ENCODE results near the gene ERC1.

Gene ERC1

GRCh38 chr12:1474574-1475153 is 483.6 kb downstream of the ERC1 start:
- H3K9me3 ChIP-seq (ENCODE audit: control insufficient read depth, insufficient read depth, low read depth, low read length): peaks cover 9% of the 10 kb centered on the region
- H3K4me3 ChIP-seq (ENCODE audit: low read depth, low read length): no peak overlapping the region
- no peaks in the 10 kb centered on the region for H3K36me3 ChIP-seq (ENCODE audit: control insufficient read depth, insufficient read depth, low read length)
- no peak overlapping the region for H3K9ac ChIP-seq (ENCODE audit: low read length)
- H3K4me1 ChIP-seq (ENCODE audit: control insufficient read depth, insufficient read depth, low read length): peaks cover 15% of the 10 kb centered on the region
- H3K27me3 ChIP-seq (ENCODE audit: control insufficient read depth, insufficient read depth, low read length): no peaks in the 10 kb centered on the region
- no peak overlapping the region for H3K27ac ChIP-seq (ENCODE audit: low read depth, low read length)

- no peaks in the 10 kb centered on the region for H3K9me3 ChIP-seq (ENCODE audit: control insufficient read depth, insufficient read depth, low read depth, low read length)
- no peak overlapping the region for H3K27ac ChIP-seq (ENCODE audit: low read depth, low read length)
- H3K4me1 ChIP-seq (ENCODE audit: control insufficient read depth, insufficient read depth, low read length): peaks cover 4% of the 10 kb centered on the region
- H3K36me3 ChIP-seq (ENCODE audit: control insufficient read depth, insufficient read depth, low read length): no peaks in the 10 kb centered on the region
- no peak overlapping the region for H3K9ac ChIP-seq (ENCODE audit: low read length)
- no peak overlapping the region for H3K4me3 ChIP-seq (ENCODE audit: low read depth, low read length)
- H3K27me3 ChIP-seq (ENCODE audit: control insufficient read depth, insufficient read depth, low read length): no peaks in the 10 kb centered on the region
Measured at GRCh38 chr12:1479645-1480044, 488.6 kb downstream of the ERC1 start.

DNA sequence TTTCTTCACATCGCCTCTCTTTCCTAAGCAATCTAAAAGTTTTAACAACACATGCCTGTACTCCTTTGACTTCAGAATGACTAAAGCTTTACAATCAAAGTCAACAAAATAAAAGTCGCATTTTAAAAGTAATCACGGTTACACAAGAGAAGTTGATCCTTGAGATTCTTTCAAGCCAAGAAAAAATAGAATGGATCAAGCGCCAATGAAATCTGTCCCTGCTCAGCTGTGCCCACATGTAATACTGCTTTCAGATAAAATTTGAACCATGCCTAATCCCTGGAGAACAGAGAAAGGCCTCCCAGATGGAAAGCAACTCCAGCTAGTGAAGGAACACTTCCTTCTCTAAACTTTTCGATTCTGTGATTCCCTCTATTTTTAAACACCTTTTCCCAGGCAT is 490.3 kb downstream of the ERC1 start:
- H3K4me3 ChIP-seq (ENCODE audit: low read depth, low read length): no peak overlapping the region

DNA sequence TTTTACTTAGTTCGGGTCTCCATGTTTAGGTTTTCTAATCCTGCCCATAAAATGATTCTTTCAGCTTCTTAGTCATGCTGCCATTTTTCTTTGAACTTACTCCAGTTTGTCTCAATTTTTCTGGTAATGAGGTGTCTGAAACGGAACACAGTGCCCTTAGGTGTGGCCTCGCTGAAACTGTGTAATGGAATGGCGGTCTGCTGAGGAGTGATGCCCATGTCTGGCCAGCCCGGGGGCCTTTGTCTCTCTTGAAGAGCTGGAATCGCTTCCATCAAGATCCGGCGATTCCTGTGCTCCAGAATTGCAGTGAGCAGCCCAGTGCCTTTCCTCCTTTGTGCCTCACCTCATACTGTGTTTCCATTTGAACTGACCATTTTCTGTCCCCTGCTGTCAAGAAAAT is 490.9 kb downstream of the ERC1 start:
- Histone ChIP-seq H3K4me3 (ENCODE audit: low read depth, low read length) (no peak overlapping the region), H3K4me1 (ENCODE audit: control insufficient read depth, insufficient read depth, low read length) (no peaks in the 10 kb centered on the region), H3K36me3 (ENCODE audit: control insufficient read depth, insufficient read depth, low read length) (no peaks in the 10 kb centered on the region), H3K9ac (ENCODE audit: low read length) (no peak overlapping the region), H3K27ac (ENCODE audit: low read depth, low read length) (no peak overlapping the region), H3K9me3 (ENCODE audit: control insufficient read depth, insufficient read depth, low read depth, low read length) (no peaks in the 10 kb centered on the region), H3K27me3 (ENCODE audit: control insufficient read depth, insufficient read depth, low read length) (no peaks in the 10 kb centered on the region)

More for the DNA sequence above, 490.3 kb downstream of the ERC1 start:
- no peak overlapping the region for H3K9ac ChIP-seq (ENCODE audit: low read length)
- no peaks in the 10 kb centered on the region for H3K9me3 ChIP-seq (ENCODE audit: control insufficient read depth, insufficient read depth, low read depth, low read length)
- H3K4me1 ChIP-seq (ENCODE audit: control insufficient read depth, insufficient read depth, low read length): no peaks in the 10 kb centered on the region
- no peak overlapping the region for H3K27ac ChIP-seq (ENCODE audit: low read depth, low read length)
- H3K27me3 ChIP-seq (ENCODE audit: control insufficient read depth, insufficient read depth, low read length): no peaks in the 10 kb centered on the region
- H3K36me3 ChIP-seq (ENCODE audit: control insufficient read depth, insufficient read depth, low read length): no peaks in the 10 kb centered on the region

DNA sequence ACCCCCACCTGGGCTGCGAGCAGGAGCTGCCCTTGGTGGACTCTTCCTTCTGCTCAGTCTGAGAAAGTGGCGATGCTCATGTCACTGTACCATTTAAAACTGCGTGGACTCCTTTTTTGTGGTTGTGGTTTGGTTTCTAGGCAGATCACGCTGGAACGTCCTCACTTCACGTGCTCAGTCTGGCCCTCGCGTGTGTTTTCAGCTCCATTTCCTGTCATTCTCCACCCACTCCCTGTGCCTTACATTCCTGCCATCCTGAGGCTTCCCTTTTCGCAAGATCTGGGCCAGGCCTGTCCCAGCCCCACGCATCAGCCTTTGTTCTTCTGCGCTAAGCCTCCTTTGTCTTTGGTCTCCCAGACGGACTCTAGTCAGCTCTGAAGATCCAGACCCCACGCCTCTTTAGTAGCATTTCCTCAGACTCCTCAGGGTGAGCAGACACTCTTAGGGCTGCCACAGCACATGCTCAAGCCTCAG is 497.9 kb downstream of the ERC1 start:
- Histone ChIP-seq H3K27ac (ENCODE audit: low read depth, low read length) (peak overlapping the region; percentile 5; the same call in 1 of the 2 replicates), H3K4me1 (ENCODE audit: control insufficient read depth, insufficient read depth, low read length) (peaks cover 17% of the 10 kb centered on the region; the same call in 1 of the 2 replicates), H3K9ac (ENCODE audit: low read length) (peak overlapping the region; percentile 47)

GRCh38 chr12:1491983-1492697 is 501.1 kb downstream of the ERC1 start:
- Histone ChIP-seq H3K9me3 (ENCODE audit: control insufficient read depth, insufficient read depth, low read depth, low read length) (no peaks in the 10 kb centered on the region), H3K9ac (ENCODE audit: low read length) (no peak overlapping the region), H3K27me3 (ENCODE audit: control insufficient read depth, insufficient read depth, low read length) (no peaks in the 10 kb centered on the region), H3K27ac (ENCODE audit: low read depth, low read length) (no peak overlapping the region), H3K4me3 (ENCODE audit: low read depth, low read length) (no peak overlapping the region), H3K36me3 (ENCODE audit: control insufficient read depth, insufficient read depth, low read length) (peaks cover 12% of the 10 kb centered on the region), H3K4me1 (ENCODE audit: control insufficient read depth, insufficient read depth, low read length) (peaks cover 17% of the 10 kb centered on the region; the same call in 1 of the 2 replicates)

More for the DNA sequence above, 497.9 kb downstream of the ERC1 start:
- Histone ChIP-seq H3K9me3 (ENCODE audit: control insufficient read depth, insufficient read depth, low read depth, low read length) (no peaks in the 10 kb centered on the region), H3K4me3 (ENCODE audit: low read depth, low read length) (no peak overlapping the region), H3K27me3 (ENCODE audit: control insufficient read depth, insufficient read depth, low read length) (no peaks in the 10 kb centered on the region), H3K36me3 (ENCODE audit: control insufficient read depth, insufficient read depth, low read length) (peaks cover 12% of the 10 kb centered on the region)

DNA sequence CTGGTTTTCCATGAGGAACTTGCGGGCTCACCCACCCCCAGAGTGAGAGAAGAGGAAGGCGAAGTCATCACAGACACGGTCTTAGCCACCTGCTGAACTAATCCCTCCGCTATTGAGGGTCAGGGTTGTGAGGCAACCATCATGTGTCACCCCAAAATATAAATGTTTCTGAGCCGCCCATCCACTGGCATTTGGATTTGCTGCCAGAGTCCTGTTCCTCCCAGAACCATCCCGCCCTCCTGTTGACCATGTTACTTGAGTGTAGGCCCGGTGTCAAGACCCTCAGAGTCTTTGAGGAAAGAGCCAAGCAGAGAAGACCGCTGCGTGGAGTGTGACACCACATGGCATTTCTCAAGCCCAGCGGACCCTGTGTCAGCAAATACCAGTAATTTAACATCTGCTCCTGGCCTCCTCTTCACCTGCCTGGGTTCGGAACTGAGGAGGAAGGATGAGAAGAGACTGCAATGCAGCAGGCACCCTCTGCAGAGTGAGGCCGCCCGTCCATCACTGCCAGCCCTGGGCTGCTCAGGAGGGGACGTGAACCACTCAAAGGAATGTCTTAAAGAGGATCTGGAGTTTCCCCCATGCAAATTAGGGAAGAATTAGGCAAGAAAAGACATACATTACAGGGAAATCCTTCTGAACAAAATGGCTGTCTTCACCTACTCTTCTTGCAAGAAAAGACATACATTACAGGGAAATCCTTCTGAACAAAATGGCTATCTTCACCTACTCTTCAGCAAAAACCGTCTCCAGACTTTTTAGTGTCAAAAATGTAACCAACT is 502.9 kb downstream of the ERC1 start:
- no peak overlapping the region for H3K27ac ChIP-seq (ENCODE audit: low read depth, low read length)
- no peaks in the 10 kb centered on the region for H3K27me3 ChIP-seq (ENCODE audit: control insufficient read depth, insufficient read depth, low read length)
- H3K36me3 ChIP-seq (ENCODE audit: control insufficient read depth, insufficient read depth, low read length): peaks cover 12% of the 10 kb centered on the region
- no peaks in the 10 kb centered on the region; the same call in 1 of the 2 replicates for H3K9me3 ChIP-seq (ENCODE audit: control insufficient read depth, insufficient read depth, low read depth, low read length)
- H3K4me3 ChIP-seq (ENCODE audit: low read depth, low read length): no peak overlapping the region
- no peak overlapping the region for H3K9ac ChIP-seq (ENCODE audit: low read length)
- peaks cover 12% of the 10 kb centered on the region; the same call in 1 of the 2 replicates for H3K4me1 ChIP-seq (ENCODE audit: control insufficient read depth, insufficient read depth, low read length)

DNA sequence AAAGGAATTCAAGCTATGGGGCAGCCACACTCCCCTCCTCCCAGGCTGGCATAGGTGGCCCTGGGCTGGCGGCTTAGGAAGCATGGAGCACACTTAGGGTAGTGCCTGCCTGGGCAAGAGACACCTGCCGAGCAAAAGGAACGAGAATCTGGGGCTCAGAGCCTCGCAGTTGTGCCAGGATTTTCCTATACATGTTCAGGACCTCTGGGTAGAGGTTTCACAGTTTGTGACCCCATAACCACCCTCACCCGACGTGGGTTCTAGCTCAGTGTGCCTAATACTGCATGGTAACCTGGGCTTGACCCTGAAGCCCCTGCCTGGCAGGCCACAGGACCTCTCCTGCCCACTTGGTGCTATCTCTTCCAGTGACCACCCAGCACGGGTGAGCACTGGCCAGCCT is 503.8 kb downstream of the ERC1 start:
- peaks cover 12% of the 10 kb centered on the region for H3K36me3 ChIP-seq (ENCODE audit: control insufficient read depth, insufficient read depth, low read length)
- peaks cover 5% of the 10 kb centered on the region; the same call in 1 of the 2 replicates for H3K4me1 ChIP-seq (ENCODE audit: control insufficient read depth, insufficient read depth, low read length)
- H3K9ac ChIP-seq (ENCODE audit: low read length): no peak overlapping the region
- H3K27ac ChIP-seq (ENCODE audit: low read depth, low read length): no peak overlapping the region
- H3K4me3 ChIP-seq (ENCODE audit: low read depth, low read length): no peak overlapping the region
- H3K9me3 ChIP-seq (ENCODE audit: control insufficient read depth, insufficient read depth, low read depth, low read length): no peaks in the 10 kb centered on the region; the same call in 1 of the 2 replicates
- H3K27me3 ChIP-seq (ENCODE audit: control insufficient read depth, insufficient read depth, low read length): no peaks in the 10 kb centered on the region

- Histone ChIP-seq H3K4me1 (ENCODE audit: control insufficient read depth, insufficient read depth, low read length) (peaks cover 5% of the 10 kb centered on the region; the same call in 1 of the 2 replicates), H3K27ac (ENCODE audit: low read depth, low read length) (no peak overlapping the region), H3K9me3 (ENCODE audit: control insufficient read depth, insufficient read depth, low read depth, low read length) (no peaks in the 10 kb centered on the region; the same call in 1 of the 2 replicates), H3K4me3 (ENCODE audit: low read depth, low read length) (no peak overlapping the region), H3K27me3 (ENCODE audit: control insufficient read depth, insufficient read depth, low read length) (no peaks in the 10 kb centered on the region), H3K36me3 (ENCODE audit: control insufficient read depth, insufficient read depth, low read length) (peaks cover under 1% of the 10 kb centered on the region; the same call in 1 of the 2 replicates), H3K9ac (ENCODE audit: low read length) (no peak overlapping the region)
Measured at GRCh38 chr12:1496162-1496900, 505.3 kb downstream of the ERC1 start.

- no peaks in the 10 kb centered on the region; the same call in 1 of the 2 replicates for H3K36me3 ChIP-seq (ENCODE audit: control insufficient read depth, insufficient read depth, low read length)
- H3K4me3 ChIP-seq (ENCODE audit: low read depth, low read length): no peak overlapping the region
- H3K27ac ChIP-seq (ENCODE audit: low read depth, low read length): no peak overlapping the region
- no peaks in the 10 kb centered on the region; the same call in 1 of the 2 replicates for H3K4me1 ChIP-seq (ENCODE audit: control insufficient read depth, insufficient read depth, low read length)
- no peak overlapping the region for H3K9ac ChIP-seq (ENCODE audit: low read length)
- H3K9me3 ChIP-seq (ENCODE audit: control insufficient read depth, insufficient read depth, low read depth, low read length): no peaks in the 10 kb centered on the region; the same call in 1 of the 2 replicates
- no peaks in the 10 kb centered on the region for H3K27me3 ChIP-seq (ENCODE audit: control insufficient read depth, insufficient read depth, low read length)
Measured at GRCh38 chr12:1497161-1497560, 506.1 kb downstream of the ERC1 start.

Data from HUES6 (cell line).